Endothelial cell of umbilical vein (primary cell): ENCODE measurements around the gene PPP1R9B.

Source experiments
- CTCF ChIP-seq, 2 donors: IDR thresholded peaks; 1 replicate in 1 of 2; 2 replicates in 1 of 2; pipeline ENCODE4 v1.5.1; 2011; ENCODE audit warnings: low read length in 2 of 2, mild to moderate bottlenecking in 2 of 2, moderate library complexity in 2 of 2, control low read depth in 1 of 2, inconsistent platforms in 1 of 2, low read depth in 1 of 2; ENCODE audit not compliant: insufficient read depth in 1 of 2; ENCODE audit errors: extremely low read depth in 1 of 2
- FOS ChIP-seq: IDR thresholded peaks from 2 replicates; pipeline ENCODE4 v1.6.1; 2011; ENCODE audit warnings: mild to moderate bottlenecking, low read length, moderate library complexity, borderline replicate concordance; ENCODE audit not compliant: insufficient read depth
- POLR2A ChIP-seq: IDR thresholded peaks from 2 replicates; pipeline ENCODE4 v1.6.1; 2012; ENCODE audit warnings: low read depth, mild to moderate bottlenecking, control low read depth, low read length

GRCh38 chr17:50191359-50192143 is 41.1 kb upstream of the PPP1R9B start:
- TF ChIP-seq POLR2A (no peak), CTCF (IDR thresholded peaks at IDR 0.05; ENCODE audit: extremely low read depth in 1 of 2, insufficient read depth in 1 of 2, low read depth in 1 of 2, low read length in 2 of 2) (no peak), FOS (no peak)
